Non-pigmented ciliary epithelial cell (primary cell): ENCODE results near the gene ROR2.

Source experiments
- DNase-seq: peaks from one replicate; pipeline ENCODE4 v3.0.0-alpha.2; 2010; ENCODE audit warnings: low read depth

Gene ROR2

GRCh38 chr9:91716239-91716638, 233.8 kb downstream of the ROR2 start:
- no peak for DNase-seq

- DNase-seq: no peak
Measured at GRCh38 chr9:91714874-91715615, 235.0 kb downstream of the ROR2 start.

GRCh38 chr9:91714020-91714806, 235.8 kb downstream of the ROR2 start:
- no peak for DNase-seq

GRCh38 chr9:91712811-91713210, 237.2 kb downstream of the ROR2 start:
- no peak for DNase-seq

- no peak for DNase-seq
Measured at GRCh38 chr9:91711755-91712601, 238.1 kb downstream of the ROR2 start.

- no peak for DNase-seq
Measured at GRCh38 chr9:91710158-91710557, 239.9 kb downstream of the ROR2 start.

GRCh38 chr9:91705386-91705785, 244.6 kb downstream of the ROR2 start:
- no peak for DNase-seq

GRCh38 chr9:91700475-91700874, 249.6 kb downstream of the ROR2 start:
- no peak for DNase-seq

GRCh38 chr9:91698266-91698665, 251.8 kb downstream of the ROR2 start:
- no peak for DNase-seq

- DNase-seq: no peak
Measured at GRCh38 chr9:91697201-91697600, 252.8 kb downstream of the ROR2 start.

GRCh38 chr9:91694081-91694870, 255.8 kb downstream of the ROR2 start:
- DNase-seq: no peak

GRCh38 chr9:91693226-91693625, 256.8 kb downstream of the ROR2 start:
- DNase-seq: no peak

- no peak for DNase-seq
Measured at GRCh38 chr9:91690540-91691249, 259.3 kb downstream of the ROR2 start.

GRCh38 chr9:91689006-91689405, 261.0 kb downstream of the ROR2 start:
- DNase-seq: no peak

- no peak for DNase-seq
Measured at GRCh38 chr9:91683269-91683668, 266.8 kb downstream of the ROR2 start.

GRCh38 chr9:91682806-91683205, 267.2 kb downstream of the ROR2 start:
- DNase-seq: no peak

GRCh38 chr9:91681461-91682305, 268.3 kb downstream of the ROR2 start:
- no peak for DNase-seq

- no peak for DNase-seq
Measured at GRCh38 chr9:91680998-91681397, 269.0 kb downstream of the ROR2 start.

- DNase-seq: no peak
Measured at GRCh38 chr9:91680106-91680505, 269.9 kb downstream of the ROR2 start.
